Heart left ventricle (tissue), 13 donors: ENCODE data around the gene HEPN1.

Experiments
- POLR2A ChIP-seq, 2 donors: fragments of 450-650 bp; IDR thresholded peaks; one replicate each; pipeline ENCODE4 v1.6.1; 2017; ENCODE audit warnings: antibody characterized with exemption in 2 of 2, mild to moderate bottlenecking in 2 of 2, moderate library complexity in 2 of 2
- TF ChIP-seq, protein P1 (sequence below), 12 donors: fragments of 200-600 bp; sonication (generic) in 4 of 12; IDR thresholded peaks; one replicate each; pipeline versions ENCODE4 v1.5.0 to v1.8.0; 2018 to 2022; ENCODE audit warnings: antibody characterized with exemption in 12 of 12, mild to moderate bottlenecking in 5 of 12
- donor health status: ischemic (EF 13 %, LVEDD 7.1; RV severe dilation, severe dysfunction).
- donor health status: DM: no; HTN: yes; CAD: no.
- donor health status: DM: no; HTN: no; CAD: no.
- donor health status: ischemic (EF 25% LVEDD 6.9; RV normal size, moderate dysfunction).
- donor health status: ischemic (EF 25% LVEDD 5.7; RV mildly dilated, moderate dysfunction).
- donor health status: ischemic (EF 35%, LVEDD 5.7; RV mildly dilated, moderate dysfunction).
- donor health status: nonischemic (EF 11% LVEDD 7.7; RV severe dilation, severe dysfunction).
- donor health status: DM: yes; HTN: yes; CAD: no.
- donor health status: PGD.
- donor health status: ischemic (EF 29% LVEDD 5.4; RV normal size, mild dysfunction).
- donor health status: nonischemic (EF 23%, LVEDD 6.1; RV moderate dilation, normal function).

DNA sequence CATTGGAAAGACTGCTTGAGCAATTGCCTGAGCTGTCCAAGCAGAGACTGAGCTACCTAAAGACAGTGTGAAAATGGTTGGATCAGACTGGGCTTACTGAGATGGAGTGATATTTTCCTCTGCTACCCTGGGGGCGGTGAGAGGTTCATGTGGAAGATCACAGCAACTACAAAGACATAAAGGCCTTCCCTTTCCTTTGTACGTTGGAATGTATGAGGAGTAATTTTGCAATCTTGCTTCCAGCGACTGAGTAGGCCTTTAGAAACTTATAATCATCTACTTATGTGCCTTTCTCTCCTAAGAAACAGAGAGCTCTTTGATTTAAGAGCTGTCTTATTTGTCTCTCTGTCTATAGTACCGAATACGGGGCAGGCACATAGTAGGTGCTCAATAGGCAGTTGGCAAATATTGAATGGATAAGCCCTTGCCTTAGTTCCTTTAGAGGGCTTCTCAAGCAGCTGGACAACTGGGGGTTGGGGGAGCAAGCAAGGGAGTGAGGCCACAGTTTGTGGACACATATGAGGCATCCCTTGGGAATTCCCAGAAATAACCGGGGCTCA is 19.2 kb downstream of the HEPN1 start:
- no peak for TF ChIP-seq POLR2A (IDR thresholded peaks at IDR 0.05)
- TF ChIP-seq, protein P1, sequence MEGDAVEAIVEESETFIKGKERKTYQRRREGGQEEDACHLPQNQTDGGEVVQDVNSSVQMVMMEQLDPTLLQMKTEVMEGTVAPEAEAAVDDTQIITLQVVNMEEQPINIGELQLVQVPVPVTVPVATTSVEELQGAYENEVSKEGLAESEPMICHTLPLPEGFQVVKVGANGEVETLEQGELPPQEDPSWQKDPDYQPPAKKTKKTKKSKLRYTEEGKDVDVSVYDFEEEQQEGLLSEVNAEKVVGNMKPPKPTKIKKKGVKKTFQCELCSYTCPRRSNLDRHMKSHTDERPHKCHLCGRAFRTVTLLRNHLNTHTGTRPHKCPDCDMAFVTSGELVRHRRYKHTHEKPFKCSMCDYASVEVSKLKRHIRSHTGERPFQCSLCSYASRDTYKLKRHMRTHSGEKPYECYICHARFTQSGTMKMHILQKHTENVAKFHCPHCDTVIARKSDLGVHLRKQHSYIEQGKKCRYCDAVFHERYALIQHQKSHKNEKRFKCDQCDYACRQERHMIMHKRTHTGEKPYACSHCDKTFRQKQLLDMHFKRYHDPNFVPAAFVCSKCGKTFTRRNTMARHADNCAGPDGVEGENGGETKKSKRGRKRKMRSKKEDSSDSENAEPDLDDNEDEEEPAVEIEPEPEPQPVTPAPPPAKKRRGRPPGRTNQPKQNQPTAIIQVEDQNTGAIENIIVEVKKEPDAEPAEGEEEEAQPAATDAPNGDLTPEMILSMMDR (IDR thresholded peaks at IDR 0.05), result no peak
